K562 (cell line): ENCODE data around the gene BIRC5. TPM values are rescaled to one million over a fixed set of nuclear protein-coding genes. Genes with fewer than 3 reads are reported as not detected.

ENCODE experiments used
- E2F4 ChIP-seq: sonication (generic); formaldehyde crosslinking; IDR thresholded peaks from 2 replicates; pipeline ENCODE4 v1.8.0; 2022; ENCODE audit warnings: mild to moderate bottlenecking, low read depth, missing genetic modification reagents
- IRF2 ChIP-seq: sonication (generic); formaldehyde crosslinking; IDR thresholded peaks from 2 replicates; pipeline ENCODE4 v1.8.1; 2022; ENCODE audit warnings: mild to moderate bottlenecking, missing genetic modification reagents
- MLLT1 ChIP-seq, 2 experiments: fragments of 450-650 bp; IDR thresholded peaks; 2 replicates each; pipeline ENCODE4 v1.6.1; 2016
- NR0B1 ChIP-seq: fragments of 450-650 bp; IDR thresholded peaks from one replicate; pipeline ENCODE4 v1.6.1; 2018; ENCODE audit warnings: mild to moderate bottlenecking, moderate library complexity; ENCODE audit not compliant: partially characterized antibody
- PHTF2 ChIP-seq: fragments of 250-450 bp; sonication (Bioruptor Pico); IDR thresholded peaks from 2 replicates; pipeline ENCODE4 v1.5.0; 2021; ENCODE audit warnings: mild to moderate bottlenecking
- RBM17 ChIP-seq: fragments of 200-400 bp; formaldehyde crosslinking; IDR thresholded peaks from 2 replicates; pipeline ENCODE4 v1.6.1; 2017; ENCODE audit warnings: low read depth, mild to moderate bottlenecking, low read length, borderline replicate concordance
- RUNX1 ChIP-seq: sonication (generic); IDR thresholded peaks from 2 replicates; pipeline ENCODE4 v1.6.1; 2016; ENCODE audit warnings: antibody characterized with exemption, low read depth
- TARDBP ChIP-seq: fragments of 450-650 bp; IDR thresholded peaks from 2 replicates; pipeline ENCODE4 v1.6.1; 2016
- TCF3 ChIP-seq: sonication (generic); formaldehyde crosslinking; IDR thresholded peaks from 2 replicates; pipeline ENCODE4 v1.4.0; 2020; ENCODE audit warnings: mild to moderate bottlenecking, missing genetic modification reagents
- THAP7 ChIP-seq: fragments of 250-450 bp; sonication (Bioruptor Pico); IDR thresholded peaks from 2 replicates; pipeline ENCODE4 v1.5.0; 2021
- ZBTB26 ChIP-seq: fragments of 450-650 bp; formaldehyde crosslinking; IDR thresholded peaks from 2 replicates; pipeline ENCODE4 v1.4.0; 2022; ENCODE audit warnings: missing genetic modification characterization
- ZNF253 ChIP-seq: fragments of 250-450 bp; sonication (Bioruptor Pico); conservative IDR thresholded peaks from 2 replicates; pipeline ENCODE4 v1.6.1; 2021; ENCODE audit warnings: mild to moderate bottlenecking
- ZNF274 ChIP-seq: IDR thresholded peaks from 2 replicates; pipeline ENCODE4 v1.6.1; 2011; ENCODE audit warnings: low read depth, mild to moderate bottlenecking, low read length, moderate library complexity, borderline replicate concordance
- ZNF449 ChIP-seq: fragments of 250-450 bp; sonication (Bioruptor Pico); IDR thresholded peaks from 2 replicates; pipeline ENCODE4 v1.8.0; 2022; ENCODE audit warnings: moderate library complexity, mild to moderate bottlenecking, inconsistent platforms
- ZNF785 ChIP-seq: fragments of 250-450 bp; sonication (Bioruptor Pico); IDR thresholded peaks from 2 replicates; pipeline ENCODE4 v1.4.0; 2020; ENCODE audit warnings: mild to moderate bottlenecking
- polyA plus RNA-seq, 8 experiments: library from polyadenylated mRNA; depleted of rRNA in 4 of 8; stranded (reverse) in 5 of 8; unstranded in 3 of 8; fragments of >200 nt; fragmentation: Nextera tagmentation in 2 of 8; fragmentation: Illumina TruSeq in 1 of 8; extraction: Ambion mirVana in 2 of 8; extraction: Trizol in 1 of 8; gene quantifications; 2 replicates each; pipeline versions ENCODE4 v1.2.1 to v1.2.3, GENCODE V29; 2011 to 2014; ENCODE audit warnings: inconsistent platforms in 1 of 8, missing spikeins in 1 of 8
- total RNA-seq, 7 experiments: library from RNA; depleted of rRNA in 6 of 7; stranded (reverse); fragments of >200 nt in 6 of 7; fragmentation: Illumina TruSeq in 2 of 7; extraction: Trizol in 2 of 7; gene quantifications; 2 replicates each; pipeline versions ENCODE4 v1.2.1 to v1.2.3, GENCODE V29; 2011 to 2021; ENCODE audit warnings: low replicate concordance in 1 of 7

The BIRC5 gene
- total and polyA plus RNA-seq, 9 of the 15 experiments (the other 6 are each of a cell fraction or from before 2014, with no cell fraction given) = 64.4 to 140 (median 101) TPM

- TF ChIP-seq MLLT1 (IDR thresholded peaks at IDR 0.05) = no peak
- TF ChIP-seq ZNF785 (CRISPR knock-in tag) = no peak
- no peak for TF ChIP-seq ZBTB26 (CRISPR knock-in tag)
- no peak for TF ChIP-seq RUNX1
- TF ChIP-seq IRF2 (CRISPR knock-in tag) = no peak
- TF ChIP-seq NR0B1 = no peak
- TF ChIP-seq E2F4 (CRISPR knock-in tag) = peak; percentile 99
- TF ChIP-seq ZNF449 = no peak
- no peak for TF ChIP-seq RBM17
- TF ChIP-seq THAP7 = 0 out of 2 replicates have a peak, but pooled peaks have one; percentile 44
- TF ChIP-seq PHTF2 (CRISPR knock-in tag) = no peak
- no peak for TF ChIP-seq TARDBP
- TF ChIP-seq TCF3 (CRISPR knock-in tag) = peak; percentile 5; the same call in 1 of the 2 replicates
- no peak for TF ChIP-seq ZNF274
- no peak for TF ChIP-seq ZNF253 (CRISPR knock-in tag)
Observed at GRCh38 chr17:78214016-78214705, at the start of gene BIRC5 (continued).
